HUES48 (cell line): ENCODE results near the gene C1orf159.
"Not testable (repeated sequence)": the region's sequence is repeated elsewhere in the genome, so short reads cannot be mapped to it uniquely, and the experiment has no call there.

Source experiments
- H3K27ac ChIP-seq: one replicate; pipeline ENCODE4 v1.7.0; 2013; ENCODE audit warnings: low read depth, low read length, inconsistent platforms
- H3K27me3 ChIP-seq: 2 replicates; pipeline ENCODE4 v1.6.1; 2013; ENCODE audit warnings: mild to moderate bottlenecking, low read length; ENCODE audit not compliant: control insufficient read depth, insufficient read depth
- H3K36me3 ChIP-seq: 2 replicates; pipeline ENCODE4 v1.6.1; 2013; ENCODE audit warnings: low read length; ENCODE audit not compliant: control insufficient read depth, insufficient read depth
- H3K4me1 ChIP-seq: 2 replicates; pipeline ENCODE4 v1.6.1; 2013; ENCODE audit warnings: mild to moderate bottlenecking, low read length; ENCODE audit not compliant: control insufficient read depth, insufficient read depth
- H3K4me3 ChIP-seq: 2 replicates; pipeline ENCODE4 v1.5.1; 2013; ENCODE audit warnings: mild to moderate bottlenecking, low read depth, low read length
- H3K9ac ChIP-seq: 2 replicates; pipeline ENCODE4 v1.6.1; 2013; ENCODE audit warnings: mild to moderate bottlenecking, low read depth, low read length, moderate library complexity
- H3K9me3 ChIP-seq: 2 replicates; pipeline ENCODE4 v1.6.1; 2013; ENCODE audit warnings: low read length; ENCODE audit not compliant: control insufficient read depth, insufficient read depth

C1orf159 gene

GRCh38 chr1:1067284-1067859, 48.5 kb downstream of the C1orf159 start:
- Histone ChIP-seq H3K27me3 (peaks cover 45% of the 10 kb centered on the region), H3K36me3 (no peaks in the 10 kb centered on the region), H3K4me1 (peaks cover 5% of the 10 kb centered on the region), H3K4me3 (no peak overlapping the region), H3K9me3 (no peaks in the 10 kb centered on the region), H3K27ac (no peak overlapping the region), H3K9ac (no peak overlapping the region)

DNA sequence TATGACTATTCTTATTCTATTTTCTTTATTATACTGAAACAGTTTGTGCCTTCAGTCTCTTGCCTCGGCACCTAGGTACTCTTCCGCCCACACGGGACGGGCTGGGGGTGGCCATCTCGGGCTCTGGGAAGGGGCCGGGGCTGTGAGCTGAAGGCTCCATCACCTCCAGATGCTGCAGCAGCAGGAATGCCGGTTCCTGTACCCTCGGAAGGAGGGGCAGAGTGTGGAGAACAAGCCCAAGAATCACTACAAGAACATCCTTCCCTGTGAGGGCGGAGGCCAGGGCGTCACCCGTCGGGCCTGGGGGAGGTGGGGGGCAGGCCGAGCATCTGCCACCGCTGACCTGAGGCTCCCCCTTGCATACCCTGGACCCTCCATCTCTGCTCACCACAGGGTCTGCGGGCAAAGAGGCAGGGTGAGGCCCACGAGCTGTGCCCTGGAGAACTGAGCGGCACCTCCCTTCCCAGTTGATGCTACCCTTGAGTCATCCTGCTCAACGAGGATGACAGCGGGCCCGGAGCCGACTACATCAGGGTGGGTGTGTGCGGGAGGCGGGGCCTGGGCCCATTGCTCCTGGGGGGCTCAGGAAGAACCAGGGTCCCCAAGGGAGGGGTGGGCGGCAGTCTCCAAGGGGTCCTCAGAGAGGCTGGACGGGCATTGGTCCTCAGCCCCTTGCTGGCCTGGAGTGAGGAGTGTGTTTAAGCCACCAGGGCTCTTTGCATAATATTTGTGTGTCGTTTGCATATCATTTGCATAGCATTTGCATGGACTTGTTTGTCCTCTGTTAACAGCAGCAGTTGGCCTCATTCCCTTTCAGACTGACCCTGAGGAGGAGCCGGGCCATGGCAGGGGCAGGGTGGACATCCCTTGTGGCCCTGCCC, 49.2 kb downstream of the C1orf159 start:
- no peak overlapping the region for H3K9ac ChIP-seq
- H3K4me3 ChIP-seq = no peak overlapping the region
- H3K27me3 ChIP-seq = peaks cover 51% of the 10 kb centered on the region
- peaks cover 5% of the 10 kb centered on the region for H3K4me1 ChIP-seq
- no peak overlapping the region for H3K27ac ChIP-seq
- H3K9me3 ChIP-seq = no peaks in the 10 kb centered on the region
- H3K36me3 ChIP-seq = no peaks in the 10 kb centered on the region

GRCh38 chr1:1065940-1066304, 50.0 kb downstream of the C1orf159 start:
- not testable (repeated sequence) for H3K9me3 ChIP-seq, H3K4me1 ChIP-seq, H3K27ac ChIP-seq, H3K9ac ChIP-seq, H3K4me3 ChIP-seq, H3K36me3 ChIP-seq
- peaks cover 58% of the 10 kb centered on the region for H3K27me3 ChIP-seq

DNA sequence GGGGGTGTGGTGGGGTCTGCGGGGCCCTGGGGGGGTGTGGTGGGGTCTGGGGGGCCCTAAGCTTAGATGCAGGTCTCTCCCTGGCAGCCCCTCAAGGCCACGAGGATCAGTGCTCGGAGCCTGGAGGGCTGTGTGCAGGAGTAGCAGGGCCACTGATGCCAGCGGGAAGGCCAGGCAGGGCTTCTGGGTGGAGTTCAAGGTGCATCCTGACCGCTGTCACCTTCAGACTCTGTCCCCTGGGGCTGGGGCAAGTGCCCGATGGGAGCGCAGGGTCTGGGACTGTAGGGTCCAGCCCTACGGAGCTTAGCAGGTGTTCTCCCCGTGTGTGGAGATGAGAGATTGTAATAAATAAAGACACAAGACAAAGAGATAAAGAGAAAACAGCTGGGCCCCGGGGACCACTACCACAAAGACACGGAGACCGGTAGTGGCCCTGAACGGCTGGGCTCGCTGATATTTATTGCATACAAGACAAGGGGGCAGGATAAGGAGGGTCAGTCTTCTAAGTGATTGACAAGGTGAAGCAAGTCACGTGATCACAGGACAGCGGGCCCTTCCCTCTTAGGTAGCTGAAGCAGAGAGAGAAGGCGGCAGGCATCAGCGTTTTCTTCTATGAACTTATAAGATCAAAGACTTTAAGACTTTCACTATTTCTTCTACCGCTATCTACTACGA, 50.5 kb downstream of the C1orf159 start:
- Histone ChIP-seq H3K36me3 (no peaks in the 10 kb centered on the region), H3K9ac (no peak overlapping the region), H3K27ac (no peak overlapping the region), H3K4me1 (peaks cover 5% of the 10 kb centered on the region), H3K4me3 (no peak overlapping the region), H3K27me3 (peaks cover 61% of the 10 kb centered on the region), H3K9me3 (no peaks in the 10 kb centered on the region)

GRCh38 chr1:1063945-1064831, 51.7 kb downstream of the C1orf159 start:
- Histone ChIP-seq H3K4me1 (peaks cover 5% of the 10 kb centered on the region), H3K4me3 (0 out of 2 replicates have a peak overlapping the region, but pooled peaks have one; percentile 10), H3K9ac (no peak overlapping the region), H3K27ac (peak overlapping the region; percentile 87), H3K27me3 (peaks cover 59% of the 10 kb centered on the region), H3K9me3 (no peaks in the 10 kb centered on the region), H3K36me3 (no peaks in the 10 kb centered on the region)

DNA sequence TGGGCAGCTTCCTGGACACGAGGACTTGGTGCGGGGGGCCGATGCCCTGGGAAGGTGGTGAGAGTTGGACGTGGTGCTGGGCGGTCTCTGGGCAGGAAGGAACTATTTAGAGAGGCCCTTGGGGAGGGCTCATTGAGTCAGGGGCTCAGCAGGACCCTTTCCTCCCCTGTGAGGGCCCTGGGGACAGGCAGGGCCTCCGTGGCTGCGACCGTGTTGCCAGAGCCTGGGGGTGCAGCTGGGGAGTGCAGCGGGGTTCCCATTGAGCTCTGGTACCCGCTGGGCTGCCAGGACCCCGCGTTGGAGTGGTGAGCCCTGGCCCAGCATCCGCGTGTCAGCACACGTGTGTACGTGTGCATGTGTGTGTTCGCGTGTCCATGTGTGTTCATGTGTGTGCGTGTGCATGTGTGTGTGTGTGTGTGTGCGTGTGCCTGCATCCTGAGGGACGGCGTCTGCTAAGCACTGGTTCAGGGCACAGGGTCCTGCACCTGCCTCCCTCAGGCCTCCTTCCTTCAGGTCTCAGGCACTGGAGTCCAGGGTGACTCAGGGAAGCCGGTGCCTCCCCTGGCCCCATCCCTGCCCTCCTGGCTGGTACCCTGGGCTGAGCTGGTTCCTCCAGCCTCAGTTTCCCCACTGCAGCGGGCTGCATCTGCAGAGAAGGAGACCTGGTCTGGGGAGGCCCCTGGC, 52.5 kb downstream of the C1orf159 start:
- H3K4me3 ChIP-seq = no peak overlapping the region
- no peak overlapping the region for H3K9ac ChIP-seq
- H3K27ac ChIP-seq = peak overlapping the region; percentile 87
- no peaks in the 10 kb centered on the region for H3K9me3 ChIP-seq
- H3K27me3 ChIP-seq = peaks cover 66% of the 10 kb centered on the region
- no peaks in the 10 kb centered on the region for H3K36me3 ChIP-seq
- peaks cover 5% of the 10 kb centered on the region for H3K4me1 ChIP-seq

DNA sequence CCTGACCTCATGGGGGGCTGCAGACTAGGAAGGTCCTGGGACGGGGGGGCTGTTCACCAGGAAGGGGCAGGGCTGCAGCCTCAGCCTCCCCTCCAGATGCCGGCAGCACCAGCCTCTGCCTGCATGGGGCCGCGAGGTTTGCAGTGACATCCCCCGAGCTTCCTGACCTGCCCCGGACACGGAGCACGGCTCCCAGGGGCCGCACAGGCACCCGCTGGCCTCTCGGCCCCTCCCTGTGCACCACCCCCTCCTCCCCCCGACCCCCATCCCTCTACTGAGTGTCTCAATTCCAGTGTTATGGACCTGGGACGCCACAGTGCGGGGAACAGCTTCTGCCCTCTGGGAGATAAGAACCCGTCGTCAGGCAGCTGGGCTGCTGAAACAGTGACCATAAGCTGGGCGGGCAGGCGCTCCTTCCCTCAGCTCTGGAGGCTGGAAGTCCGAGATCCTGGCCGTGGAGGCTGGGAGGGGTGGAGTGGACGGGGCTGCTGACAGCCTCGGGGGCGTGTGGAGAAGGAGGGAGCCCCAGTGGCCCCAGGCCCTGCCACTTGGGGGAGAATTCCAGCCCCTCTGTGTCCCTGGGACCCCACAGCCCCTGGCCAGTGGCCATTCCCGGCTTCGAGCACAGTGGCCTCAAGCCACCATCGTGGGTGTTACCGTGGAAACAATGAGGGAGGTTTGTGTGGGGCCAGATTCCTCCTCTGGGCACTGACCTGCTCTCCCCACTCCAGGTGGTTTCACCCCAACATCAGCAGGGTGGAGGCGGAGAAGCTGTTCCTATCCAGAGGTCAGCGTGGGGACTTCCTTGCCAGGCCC, 53.3 kb downstream of the C1orf159 start:
- Histone ChIP-seq H3K27ac (no peak overlapping the region), H3K27me3 (peaks cover 63% of the 10 kb centered on the region), H3K9ac (no peak overlapping the region), H3K4me3 (no peak overlapping the region), H3K4me1 (peaks cover 5% of the 10 kb centered on the region), H3K9me3 (no peaks in the 10 kb centered on the region), H3K36me3 (no peaks in the 10 kb centered on the region)

- Histone ChIP-seq H3K27me3 (peaks cover 60% of the 10 kb centered on the region), H3K36me3 (no peaks in the 10 kb centered on the region), H3K9me3 (no peaks in the 10 kb centered on the region), H3K9ac (no peak overlapping the region), H3K4me1 (peaks cover 5% of the 10 kb centered on the region), H3K4me3 (no peak overlapping the region), H3K27ac (no peak overlapping the region)
These were observed 54.1 kb downstream of the C1orf159 start for GRCh38 chr1:1061682-1062345.

GRCh38 chr1:1060281-1061000, 55.4 kb downstream of the C1orf159 start:
- no peak overlapping the region for H3K9ac ChIP-seq
- H3K27me3 ChIP-seq = peaks cover 60% of the 10 kb centered on the region
- H3K9me3 ChIP-seq = no peaks in the 10 kb centered on the region
- H3K4me1 ChIP-seq = peaks cover 5% of the 10 kb centered on the region
- H3K36me3 ChIP-seq = no peaks in the 10 kb centered on the region
- H3K27ac ChIP-seq = no peak overlapping the region
- H3K4me3 ChIP-seq = no peak overlapping the region
